SK-MEL-5 (cell line): Measurements from ENCODE around the gene GORASP2. TPM values are rescaled to one million over a fixed set of nuclear protein-coding genes. Genes with fewer than 3 reads are reported as not detected.

ENCODE experiments used
- DNase-seq: peaks from one replicate; pipeline ENCODE4 v3.0.0-alpha.2; 2016; ENCODE audit warnings: low read depth, low spot score
- in situ Hi-C: cut with HindIII; loops from 2 replicates; pipeline ENCODE4 v1.10.0; 2016; ENCODE audit warnings: low sequenced_read_pairs, high pct_unique_total_duplicates, low pct_unique_long_range_greater_than_20kb
- total RNA-seq: library from RNA; depleted of rRNA; stranded (reverse); fragments of >200 nt; shearing (Covaris generic); gene quantifications from 2 replicates; pipeline ENCODE4 v1.2.3, GENCODE V29; 2014

GORASP2 gene
- total RNA-seq, 1 experiment from 2014 or later: 36.6 TPM

GRCh38 chr2:170973492-170974303, 44.6 kb downstream of the GORASP2 start:
- DNase-seq: peak; percentile 70
- in situ Hi-C loops: no loop called here

- in situ Hi-C loops: no loop called here
- no peak for DNase-seq
These were observed 45.4 kb downstream of the GORASP2 start for GRCh38 chr2:170974304-170974993.

- in situ Hi-C loops: no loop called here
- DNase-seq: no peak
These were observed 46.3 kb downstream of the GORASP2 start for GRCh38 chr2:170975127-170975942.

GRCh38 chr2:170975943-170976270, 46.9 kb downstream of the GORASP2 start:
- DNase-seq: no peak
- in situ Hi-C loops: no loop called here

GRCh38 chr2:170984079-170984478, 55.0 kb downstream of the GORASP2 start:
- in situ Hi-C loops: no loop called here

GRCh38 chr2:170985407-170985806, 56.4 kb downstream of the GORASP2 start:
- no peak for DNase-seq
- in situ Hi-C loops: no loop called here

More at GRCh38 chr2:170984079-170984478, 55.0 kb downstream of the GORASP2 start:
- no peak for DNase-seq

- in situ Hi-C loops: no loop called here
- DNase-seq: no peak
These were observed 57.7 kb downstream of the GORASP2 start for GRCh38 chr2:170986566-170987258.

- in situ Hi-C loops: no loop called here
- DNase-seq: peak; percentile 37
These were observed 62.5 kb downstream of the GORASP2 start for GRCh38 chr2:170991398-170992182.

GRCh38 chr2:170996316-170996715, 67.3 kb downstream of the GORASP2 start:
- DNase-seq: peak; percentile 7
- in situ Hi-C loops: no loop called here

GRCh38 chr2:170997893-170998597, 69.0 kb downstream of the GORASP2 start:
- in situ Hi-C loops: no loop called here
- no peak for DNase-seq

GRCh38 chr2:170999654-171000053, 70.6 kb downstream of the GORASP2 start:
- DNase-seq: no peak
- in situ Hi-C loops: no loop called here

- peak; percentile 83 for DNase-seq
- in situ Hi-C loops: no loop called here
These were observed 75.3 kb downstream of the GORASP2 start for GRCh38 chr2:171004363-171004762.

- in situ Hi-C loops: no loop called here
- no peak for DNase-seq
These were observed 75.8 kb downstream of the GORASP2 start for GRCh38 chr2:171004833-171005232.

GRCh38 chr2:171008550-171009205, 79.6 kb downstream of the GORASP2 start:
- peak; percentile 49 for DNase-seq
- in situ Hi-C loops: no loop called here

GRCh38 chr2:171009386-171009785, 80.3 kb downstream of the GORASP2 start:
- in situ Hi-C loops: no loop called here
- DNase-seq: no peak

GRCh38 chr2:171013851-171014250, 84.8 kb downstream of the GORASP2 start:
- no peak for DNase-seq
- in situ Hi-C loops: no loop called here
